SKM-1 treated with dmso at 0.1 percent for 144 hours (cell line): ENCODE measurements around the gene APC2.

Source experiments
- DNase-seq: peaks from one replicate; lab custom pipeline; 2025; ENCODE audit not compliant: unreplicated experiment; lab: John Stamatoyannopoulos, UW

Gene APC2

GRCh38 chr19:1449467-1450442 is at the start of gene APC2:
Gene APC2 (plus strand): TSS chr19:1450121. CDS start chr19:1453002, 2,881 bp downstream.
- DNase-seq = no peak

GRCh38 chr19:1400281-1401137 is 49.4 kb upstream of the APC2 start:
- no peak for DNase-seq

- DNase-seq = peak; percentile 13
These were observed 48.6 kb upstream of the APC2 start, which contains the start of gene GAMT for GRCh38 chr19:1401138-1401888. Gene GAMT (minus strand): TSS chr19:1401542. CDS start chr19:1401476, 66 bp downstream.

GRCh38 chr19:1401889-1402217 is 48.1 kb upstream of the APC2 start:
- DNase-seq = no peak

GRCh38 chr19:1402411-1403070 is 47.4 kb upstream of the APC2 start:
- DNase-seq = no peak

- peak; percentile 94 for DNase-seq
These were observed 43.0 kb upstream of the APC2 start for GRCh38 chr19:1406774-1407527.

GRCh38 chr19:1407528-1408299 is 42.2 kb upstream of the APC2 start, which contains the start of gene DAZAP1:
Gene DAZAP1 (plus strand): TSS chr19:1407586. CDS start chr19:1407774, 188 bp downstream.
- DNase-seq = no peak

GRCh38 chr19:1408300-1409203 is 41.4 kb upstream of the APC2 start:
- no peak for DNase-seq

GRCh38 chr19:1409204-1410005 is 40.5 kb upstream of the APC2 start:
- no peak for DNase-seq

GRCh38 chr19:1410136-1410786 is 39.7 kb upstream of the APC2 start:
- DNase-seq = no peak

GRCh38 chr19:1410789-1411188 is 39.1 kb upstream of the APC2 start:
- no peak for DNase-seq

- no peak for DNase-seq
These were observed 38.4 kb upstream of the APC2 start for GRCh38 chr19:1411255-1412191.

GRCh38 chr19:1412323-1412923 is 37.5 kb upstream of the APC2 start:
- DNase-seq = no peak

GRCh38 chr19:1412995-1413800 is 36.7 kb upstream of the APC2 start:
- DNase-seq = no peak
